ENCODE data around the gene BAX.
A peak's percentile ranks its signal among the peaks of the same experiment; 100 is the strongest.

BAX gene

DNA sequence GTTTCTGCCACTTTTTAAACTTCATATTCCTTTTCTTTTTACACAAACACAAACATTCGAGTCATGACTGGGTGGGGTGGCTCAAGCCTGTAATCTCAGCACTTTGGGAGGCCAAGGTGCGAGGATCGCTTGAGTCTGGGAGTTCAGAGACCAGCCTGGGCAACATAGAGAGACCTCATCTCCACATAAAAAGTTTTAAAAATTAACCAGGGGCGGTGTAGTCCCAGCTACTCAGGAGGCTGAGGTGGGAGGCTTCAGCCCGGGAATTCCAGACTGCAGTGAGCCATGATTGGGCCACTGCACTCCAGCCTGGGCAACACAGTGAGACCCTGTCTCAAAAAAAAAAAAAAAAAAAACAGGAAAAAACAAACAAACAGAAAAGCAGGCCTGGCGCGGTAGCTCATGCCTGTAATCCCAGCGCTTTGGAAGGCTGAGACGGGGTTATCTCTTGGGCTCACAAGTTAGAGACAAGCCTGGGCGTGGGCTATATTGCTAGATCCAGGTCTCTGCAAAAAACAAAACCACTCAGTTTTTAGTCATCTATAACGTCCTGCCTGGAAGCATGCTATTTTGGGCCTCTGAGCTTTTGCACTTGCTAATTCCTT is 583 bp upstream of the BAX start:
- peaks cover 17% of the 10 kb centered on the region for H3K79me2 ChIP-seq (ENCODE audit: low read length)
- no peaks in the 10 kb centered on the region for H3K4me1 ChIP-seq (ENCODE audit: low read length)
- no peaks in the 10 kb centered on the region for H3F3A ChIP-seq (ENCODE audit: insufficient read depth, low read length)
- DNase-seq, result no peak
- H2AFZ ChIP-seq (ENCODE audit: low read length), result peak overlapping the region; percentile 88
- peak overlapping the region; percentile 22; the same call in 1 of the 2 replicates for H3K9ac ChIP-seq (ENCODE audit: low read length)
- peak overlapping the region; percentile 78 for H3K4me2 ChIP-seq (ENCODE audit: low read depth, low read length)
- no peaks in the 10 kb centered on the region for H4K20me1 ChIP-seq (ENCODE audit: insufficient read depth, low read length)
- no peaks in the 10 kb centered on the region for H3K27me3 ChIP-seq (replicated peaks; ENCODE audit: insufficient read depth, low read length)
- H3K9me2 ChIP-seq (replicated peaks; ENCODE audit: insufficient read depth, low read length), result no peaks in the 10 kb centered on the region
- no peaks in the 10 kb centered on the region for H3K9me3 ChIP-seq (replicated peaks; ENCODE audit: insufficient read depth, low read length)
- peak overlapping the region; percentile 54 for H3K4me3 ChIP-seq (ENCODE audit: low read length)
- H3K36me3 ChIP-seq (replicated peaks; ENCODE audit: insufficient read depth, low read length), result no peaks in the 10 kb centered on the region
- H3K27ac ChIP-seq (ENCODE audit: low read length), result no peak overlapping the region
- TF ChIP-seq, protein P1, sequence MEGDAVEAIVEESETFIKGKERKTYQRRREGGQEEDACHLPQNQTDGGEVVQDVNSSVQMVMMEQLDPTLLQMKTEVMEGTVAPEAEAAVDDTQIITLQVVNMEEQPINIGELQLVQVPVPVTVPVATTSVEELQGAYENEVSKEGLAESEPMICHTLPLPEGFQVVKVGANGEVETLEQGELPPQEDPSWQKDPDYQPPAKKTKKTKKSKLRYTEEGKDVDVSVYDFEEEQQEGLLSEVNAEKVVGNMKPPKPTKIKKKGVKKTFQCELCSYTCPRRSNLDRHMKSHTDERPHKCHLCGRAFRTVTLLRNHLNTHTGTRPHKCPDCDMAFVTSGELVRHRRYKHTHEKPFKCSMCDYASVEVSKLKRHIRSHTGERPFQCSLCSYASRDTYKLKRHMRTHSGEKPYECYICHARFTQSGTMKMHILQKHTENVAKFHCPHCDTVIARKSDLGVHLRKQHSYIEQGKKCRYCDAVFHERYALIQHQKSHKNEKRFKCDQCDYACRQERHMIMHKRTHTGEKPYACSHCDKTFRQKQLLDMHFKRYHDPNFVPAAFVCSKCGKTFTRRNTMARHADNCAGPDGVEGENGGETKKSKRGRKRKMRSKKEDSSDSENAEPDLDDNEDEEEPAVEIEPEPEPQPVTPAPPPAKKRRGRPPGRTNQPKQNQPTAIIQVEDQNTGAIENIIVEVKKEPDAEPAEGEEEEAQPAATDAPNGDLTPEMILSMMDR (IDR thresholded peaks at IDR 0.05; ENCODE audit: low read length), result no peak
- TF ChIP-seq EZH2 (optimal IDR thresholded peaks at IDR 0.05; ENCODE audit: low read depth, low read length) (no peak), EZH2phosphoT487 (IDR thresholded peaks at IDR 0.05; ENCODE audit: low read length) (no peak)

DNA sequence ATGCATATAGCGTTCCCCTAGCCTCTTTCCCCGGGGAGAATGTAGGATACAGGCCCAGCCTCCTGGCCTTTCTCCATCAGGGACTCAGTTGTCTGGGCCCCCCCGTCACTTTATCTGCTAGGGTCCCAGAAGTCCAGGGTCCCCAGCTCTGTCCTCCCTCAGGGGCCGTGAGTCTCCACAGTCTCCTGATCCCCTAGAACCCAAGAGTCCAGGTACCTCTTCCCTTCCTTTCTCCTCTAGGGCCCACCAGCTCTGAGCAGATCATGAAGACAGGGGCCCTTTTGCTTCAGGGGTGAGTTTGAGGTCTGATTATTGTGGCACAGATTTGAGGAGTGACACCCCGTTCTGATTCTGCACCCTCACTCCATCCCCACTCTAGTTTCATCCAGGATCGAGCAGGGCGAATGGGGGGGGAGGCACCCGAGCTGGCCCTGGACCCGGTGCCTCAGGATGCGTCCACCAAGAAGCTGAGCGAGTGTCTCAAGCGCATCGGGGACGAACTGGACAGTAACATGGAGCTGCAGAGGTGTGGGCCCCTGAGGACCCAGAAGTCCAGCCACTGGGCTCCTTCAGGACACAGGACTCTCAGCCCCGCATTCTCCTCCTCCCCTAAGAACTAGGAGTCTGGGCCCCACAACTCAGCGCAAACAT is 758 bp downstream of the BAX start:
- H2AFZ ChIP-seq (ENCODE audit: low read length), result peak overlapping the region; percentile 59
- DNase-seq, result no peak

DNA sequence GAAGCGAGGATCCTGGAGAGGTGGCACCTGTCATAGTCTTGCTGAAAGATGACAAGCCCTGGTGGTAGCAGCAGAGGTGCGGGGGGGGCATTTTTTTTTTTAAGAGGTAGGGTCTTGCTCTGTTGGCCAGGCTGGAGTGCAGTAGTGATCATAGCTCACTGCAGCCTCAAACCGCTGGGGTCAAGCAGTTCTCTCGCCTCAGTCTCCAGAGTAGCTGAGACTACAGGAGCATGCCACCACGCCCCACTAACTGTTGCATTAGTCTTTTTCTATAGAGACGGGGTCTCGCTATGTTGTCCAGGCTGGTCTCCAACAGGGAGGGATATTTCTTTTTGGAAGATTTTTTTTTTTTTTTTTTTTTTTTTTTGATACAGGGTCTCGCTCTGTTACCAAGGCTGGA is 3.3 kb downstream of the BAX start:
- H3F3A ChIP-seq (ENCODE audit: insufficient read depth, low read length), result peaks cover 10% of the 10 kb centered on the region; the same call in 1 of the 2 replicates
- H2AFZ ChIP-seq (ENCODE audit: low read length), result no peak overlapping the region
- no peak overlapping the region for H3K9ac ChIP-seq (ENCODE audit: low read length)
- peaks cover 5% of the 10 kb centered on the region for H3K4me1 ChIP-seq (ENCODE audit: low read length)
- no peaks in the 10 kb centered on the region for H4K20me1 ChIP-seq (ENCODE audit: insufficient read depth, low read length)
- no peak overlapping the region for H3K4me3 ChIP-seq (ENCODE audit: low read length)
- TF ChIP-seq EZH2 (optimal IDR thresholded peaks at IDR 0.05; ENCODE audit: low read depth, low read length) (no peak), EZH2phosphoT487 (IDR thresholded peaks at IDR 0.05; ENCODE audit: low read length) (no peak)
- TF ChIP-seq, protein P1 (IDR thresholded peaks at IDR 0.05; ENCODE audit: low read length), result no peak
- no peaks in the 10 kb centered on the region for H3K9me2 ChIP-seq (replicated peaks; ENCODE audit: insufficient read depth, low read length)
- H3K4me2 ChIP-seq (ENCODE audit: low read depth, low read length), result no peak overlapping the region
- no peaks in the 10 kb centered on the region for H3K36me3 ChIP-seq (replicated peaks; ENCODE audit: insufficient read depth, low read length)
- H3K27me3 ChIP-seq (replicated peaks; ENCODE audit: insufficient read depth, low read length), result no peaks in the 10 kb centered on the region
- no peak for DNase-seq
- no peaks in the 10 kb centered on the region for H3K9me3 ChIP-seq (replicated peaks; ENCODE audit: insufficient read depth, low read length)
- H3K79me2 ChIP-seq (ENCODE audit: low read length), result peaks cover 17% of the 10 kb centered on the region
- H3K27ac ChIP-seq (ENCODE audit: low read length), result no peak overlapping the region

More for the DNA sequence above, 758 bp downstream of the BAX start:
- Histone ChIP-seq H3K27ac (ENCODE audit: low read length) (no peak overlapping the region; the same call in 1 of the 2 replicates), H3K79me2 (ENCODE audit: low read length) (peaks cover 17% of the 10 kb centered on the region), H3K4me1 (ENCODE audit: low read length) (no peaks in the 10 kb centered on the region), H4K20me1 (ENCODE audit: insufficient read depth, low read length) (no peaks in the 10 kb centered on the region), H3K4me3 (ENCODE audit: low read length) (peak overlapping the region; percentile 88), H3K9ac (ENCODE audit: low read length) (peak overlapping the region; percentile 86), H3K36me3 (replicated peaks; ENCODE audit: insufficient read depth, low read length) (no peaks in the 10 kb centered on the region), H3K4me2 (ENCODE audit: low read depth, low read length) (peak overlapping the region; percentile 92), H3F3A (ENCODE audit: insufficient read depth, low read length) (no peaks in the 10 kb centered on the region), H3K9me3 (replicated peaks; ENCODE audit: insufficient read depth, low read length) (no peaks in the 10 kb centered on the region), H3K9me2 (replicated peaks; ENCODE audit: insufficient read depth, low read length) (no peaks in the 10 kb centered on the region), H3K27me3 (replicated peaks; ENCODE audit: insufficient read depth, low read length) (no peaks in the 10 kb centered on the region)
- TF ChIP-seq, protein P1 (IDR thresholded peaks at IDR 0.05; ENCODE audit: low read length), result no peak
- TF ChIP-seq EZH2phosphoT487 (IDR thresholded peaks at IDR 0.05; ENCODE audit: low read length), result no peak
- no peak for TF ChIP-seq EZH2 (optimal IDR thresholded peaks at IDR 0.05; ENCODE audit: low read depth, low read length)
